IMR-90 (cell line): ENCODE measurements around the gene NIT1. TPM values are rescaled to one million over a fixed set of nuclear protein-coding genes. Genes with fewer than 3 reads are reported as not detected.

Experiments used
- ATAC-seq: fragments of 200-7000 bp; cut with Tn5 transposase; 2 replicates; pipeline ENCODE4 v1.9.1; 2020; ENCODE audit warnings: low read depth, mild to moderate bottlenecking, moderate library complexity
- BruUV-seq: library from RNA; stranded (reverse); fragments of 400-500 nt; replicated peaks from 2 replicates; lab custom pipeline; 2021; lab: Mats Ljungman, UMichigan
- CTCF ChIA-PET: fragments of 300-600 bp; formaldehyde crosslinking; extraction: SDS; loops from one replicate; lab custom pipeline; 2021; ENCODE audit warnings: antibody characterized with exemption; lab: Yijun Ruan, JAX
- POLR2A ChIA-PET: fragments of 300-600 bp; sonication (Branson Sonifier 250); formaldehyde crosslinking; loops from one replicate; lab custom pipeline; 2022; ENCODE audit warnings: antibody characterized with exemption; ENCODE audit not compliant: unreplicated experiment; lab: Charles Lee
- DNase-seq: peaks from one replicate; pipeline ENCODE4 v3.0.0; 2013
- H2AFZ ChIP-seq: replicated peaks from 2 replicates; pipeline ENCODE3; 2013; ENCODE audit warnings: low read length, mild to moderate bottlenecking; ENCODE audit not compliant: poor library complexity
- H2AK5ac ChIP-seq: 2 replicates; pipeline ENCODE4 v1.6.1; 2013; ENCODE audit warnings: low read depth, low read length, inconsistent platforms
- H2AK9ac ChIP-seq: replicated peaks from 2 replicates; pipeline ENCODE3; 2013; ENCODE audit warnings: mild to moderate bottlenecking, low read depth, low read length, moderate library complexity; ENCODE audit not compliant: poor library complexity
- H2BK120ac ChIP-seq: 2 replicates; pipeline ENCODE4 v1.6.1; 2013; ENCODE audit warnings: low read depth, low read length, inconsistent platforms
- H2BK15ac ChIP-seq: 3 replicates; pipeline ENCODE4 v1.6.1; 2013; ENCODE audit warnings: low read depth, low read length, inconsistent platforms
- H2BK20ac ChIP-seq: 2 replicates; pipeline ENCODE4 v1.6.1; 2013; ENCODE audit warnings: low read depth, mild to moderate bottlenecking, inconsistent platforms, low read length, moderate library complexity
- H2BK5ac ChIP-seq: 2 replicates; pipeline ENCODE4 v1.6.1; 2013; ENCODE audit warnings: mild to moderate bottlenecking, low read depth, low read length, inconsistent platforms; ENCODE audit not compliant: poor library complexity, severe bottlenecking
- H3K14ac ChIP-seq: replicated peaks from 2 replicates; pipeline ENCODE4 v1.6.1; 2013; ENCODE audit warnings: low read depth, low read length, inconsistent platforms
- H3K18ac ChIP-seq: 2 replicates; pipeline ENCODE4 v1.6.1; 2013; ENCODE audit warnings: low read depth, low read length, control low read depth
- H3K23ac ChIP-seq: 2 replicates; pipeline ENCODE4 v1.6.1; 2013; ENCODE audit warnings: low read depth, low read length, inconsistent platforms
- H3K27ac ChIP-seq: 2 replicates; pipeline ENCODE4 v1.5.1; 2013; ENCODE audit warnings: mild to moderate bottlenecking, control low read depth, low read length; ENCODE audit not compliant: insufficient read depth
- H3K27me3 ChIP-seq: 2 replicates; pipeline ENCODE4 v1.6.1; 2013; ENCODE audit warnings: low read length; ENCODE audit not compliant: control insufficient read depth, insufficient read depth
- H3K36me3 ChIP-seq: 2 replicates; pipeline ENCODE4 v1.6.1; 2013; ENCODE audit warnings: low read length, mixed read lengths; ENCODE audit not compliant: control insufficient read depth, insufficient read depth
- H3K4ac ChIP-seq: 2 replicates; pipeline ENCODE4 v1.6.1; 2013; ENCODE audit warnings: low read depth, low read length, inconsistent platforms
- H3K4me1 ChIP-seq: 2 replicates; pipeline ENCODE4 v1.6.1; 2013; ENCODE audit warnings: low read length, mixed read lengths; ENCODE audit not compliant: control insufficient read depth, insufficient read depth
- H3K4me2 ChIP-seq: 2 replicates; pipeline ENCODE4 v1.6.1; 2013; ENCODE audit warnings: low read depth, mild to moderate bottlenecking, control low read depth, low read length, moderate library complexity
- H3K4me3 ChIP-seq: 2 replicates; pipeline ENCODE4 v1.5.1; 2013; ENCODE audit warnings: low read depth, mild to moderate bottlenecking, control low read depth, low read length, moderate library complexity; ENCODE audit not compliant: insufficient read depth
- H3K56ac ChIP-seq: 2 replicates; pipeline ENCODE4 v1.6.1; 2013; ENCODE audit warnings: low read length, inconsistent platforms; ENCODE audit not compliant: insufficient read depth; ENCODE audit errors: extremely low read depth
- H3K79me1 ChIP-seq, 2 experiments: 2 replicates each; pipeline ENCODE4 v1.6.1; 2013; ENCODE audit warnings: low read length in 2 of 2, inconsistent platforms in 1 of 2, low read depth in 1 of 2
- H3K9ac ChIP-seq: 2 replicates; pipeline ENCODE4 v1.6.1; 2013; ENCODE audit warnings: low read depth, low read length, control low read depth
- H3K9me1 ChIP-seq: 2 replicates; pipeline ENCODE4 v1.6.1; 2013; ENCODE audit warnings: low read length, inconsistent platforms; ENCODE audit not compliant: insufficient read depth
- H3K9me3 ChIP-seq: 2 replicates; pipeline ENCODE4 v1.6.1; 2013; ENCODE audit warnings: low read length; ENCODE audit not compliant: control insufficient read depth, insufficient read depth
- H4K20me1 ChIP-seq: 2 replicates; pipeline ENCODE4 v1.6.1; 2013; ENCODE audit warnings: low read length, inconsistent platforms; ENCODE audit not compliant: insufficient read depth
- H4K5ac ChIP-seq: 2 replicates; pipeline ENCODE4 v1.6.1; 2013; ENCODE audit warnings: mild to moderate bottlenecking, low read depth, low read length, control low read depth
- H4K8ac ChIP-seq, 2 experiments: 2 replicates each; pipeline ENCODE4 v1.6.1; 2013; ENCODE audit warnings: low read depth in 2 of 2, low read length in 2 of 2, control low read depth in 1 of 2, inconsistent platforms in 1 of 2
- H4K91ac ChIP-seq: 2 replicates; pipeline ENCODE4 v1.6.1; 2013; ENCODE audit warnings: low read depth, low read length, inconsistent platforms; ENCODE audit not compliant: insufficient read depth
- BHLHE40 ChIP-seq: fragments of 150-350 bp; IDR thresholded peaks from 2 replicates; pipeline ENCODE4 v1.6.1; 2016; ENCODE audit warnings: mild to moderate bottlenecking, low read depth, low read length
- CEBPB ChIP-seq: IDR thresholded peaks from 2 replicates; pipeline ENCODE4 v1.6.1; 2012; ENCODE audit warnings: low read depth, low read length, improper control_type of control experiment
- CHD1 ChIP-seq: IDR thresholded peaks from 2 replicates; pipeline ENCODE4 v1.6.1; 2012; ENCODE audit warnings: low read depth, low read length, improper control_type of control experiment
- FOS ChIP-seq: fragments of 150-350 bp; IDR thresholded peaks from 2 replicates; pipeline ENCODE4 v1.6.1; 2016; ENCODE audit warnings: low read depth, low read length
- MAFK ChIP-seq: IDR thresholded peaks from 2 replicates; pipeline ENCODE4 v1.6.1; 2012; ENCODE audit warnings: low read depth, low read length, improper control_type of control experiment
- MAZ ChIP-seq: IDR thresholded peaks from 2 replicates; pipeline ENCODE4 v1.6.1; 2012; ENCODE audit warnings: low read depth, mild to moderate bottlenecking, low read length, improper control_type of control experiment, moderate library complexity, borderline replicate concordance
- MXI1 ChIP-seq: IDR thresholded peaks from 2 replicates; pipeline ENCODE4 v1.6.1; 2012; ENCODE audit warnings: low read depth, mild to moderate bottlenecking, low read length, moderate library complexity, borderline replicate concordance
- NFE2L2 ChIP-seq: fragments of 150-350 bp; IDR thresholded peaks from 2 replicates; pipeline ENCODE4 v1.6.1; 2016; ENCODE audit warnings: low read depth, mild to moderate bottlenecking, low read length
- POLR2A ChIP-seq: IDR thresholded peaks from 2 replicates; pipeline ENCODE4 v1.6.1; 2012; ENCODE audit warnings: mild to moderate bottlenecking, low read depth, low read length
- RAD21 ChIP-seq: IDR thresholded peaks from 2 replicates; pipeline ENCODE4 v1.6.1; 2012; ENCODE audit warnings: low read length, improper control_type of control experiment
- RCOR1 ChIP-seq: IDR thresholded peaks from 2 replicates; pipeline ENCODE4 v1.6.1; 2012; ENCODE audit warnings: mild to moderate bottlenecking, low read length, improper control_type of control experiment; ENCODE audit not compliant: insufficient replicate concordance
- RFX5 ChIP-seq: IDR thresholded peaks from 2 replicates; pipeline ENCODE4 v1.8.0; 2012; ENCODE audit warnings: low read depth, mild to moderate bottlenecking, low read length, moderate library complexity
- SMC3 ChIP-seq: fragments of 150-350 bp; IDR thresholded peaks from 2 replicates; pipeline ENCODE4 v1.6.1; 2016; ENCODE audit warnings: low read depth, mild to moderate bottlenecking, antibody characterized with exemption, low read length, moderate library complexity
- WGBS, 2 experiments: methylation state at CpG; one replicate each; pipeline versions ENCODE4 v1.1.5 to v1.1.7; 2013; ENCODE audit warnings: missing lambda C conversion rate in 2 of 2; ENCODE audit not compliant: insufficient read length in 1 of 2; ENCODE audit errors: extremely low coverage in 2 of 2; 5-methylcytosine and 5-hydroxymethylcytosine counted together
- dilution Hi-C: fragments of 300-500 bp; cut with HindIII; formaldehyde crosslinking; loops from one replicate; pipeline ENCODE4 v1.14.3; 2018; ENCODE audit warnings: low sequenced_read_pairs; ENCODE audit not compliant: unreplicated experiment
- in situ Hi-C: fragments of 300-500 bp; cut with MboI; formaldehyde crosslinking; loops from 3 replicates; pipeline ENCODE4 v1.14.3; 2019; ENCODE audit warnings: low sequenced_read_pairs, inconsistent platforms, mixed read lengths
- intact Hi-C: fragments of 100-400 bp; cut with micrococcal nuclease; formaldehyde crosslinking; loops from 2 replicates; pipeline ENCODE4 v1.10.0; 2022
- polyA plus RNA-seq, 3 experiments: library from polyadenylated mRNA; depleted of rRNA; stranded (reverse); fragments of >200 nt; gene quantifications; 2 replicates each; pipeline ENCODE4 v1.2.3, GENCODE V29; 2012; ENCODE audit warnings: low replicate concordance in 1 of 3
- total RNA-seq: library from RNA; depleted of rRNA; stranded (reverse); fragments of >200 nt; gene quantifications from 2 replicates; pipeline ENCODE4 v1.2.3, GENCODE V29; 2012
- TF ChIP-seq, protein P1 (sequence below): fragments of 150-350 bp; IDR thresholded peaks from 2 replicates; pipeline ENCODE4 v1.6.1; 2017; ENCODE audit warnings: mild to moderate bottlenecking, antibody characterized with exemption, low read length, low read depth
- TF ChIP-seq, protein P2 (sequence below): conservative IDR thresholded peaks from 2 replicates; pipeline ENCODE4 v1.5.1; 2012; ENCODE audit warnings: mild to moderate bottlenecking, low read depth, low read length, improper control_type of control experiment

NIT1 gene
- total and polyA plus RNA-seq, 2 of the 4 experiments (the other 2 are of a cell fraction) = 22.8 to 33.6 TPM

DNA sequence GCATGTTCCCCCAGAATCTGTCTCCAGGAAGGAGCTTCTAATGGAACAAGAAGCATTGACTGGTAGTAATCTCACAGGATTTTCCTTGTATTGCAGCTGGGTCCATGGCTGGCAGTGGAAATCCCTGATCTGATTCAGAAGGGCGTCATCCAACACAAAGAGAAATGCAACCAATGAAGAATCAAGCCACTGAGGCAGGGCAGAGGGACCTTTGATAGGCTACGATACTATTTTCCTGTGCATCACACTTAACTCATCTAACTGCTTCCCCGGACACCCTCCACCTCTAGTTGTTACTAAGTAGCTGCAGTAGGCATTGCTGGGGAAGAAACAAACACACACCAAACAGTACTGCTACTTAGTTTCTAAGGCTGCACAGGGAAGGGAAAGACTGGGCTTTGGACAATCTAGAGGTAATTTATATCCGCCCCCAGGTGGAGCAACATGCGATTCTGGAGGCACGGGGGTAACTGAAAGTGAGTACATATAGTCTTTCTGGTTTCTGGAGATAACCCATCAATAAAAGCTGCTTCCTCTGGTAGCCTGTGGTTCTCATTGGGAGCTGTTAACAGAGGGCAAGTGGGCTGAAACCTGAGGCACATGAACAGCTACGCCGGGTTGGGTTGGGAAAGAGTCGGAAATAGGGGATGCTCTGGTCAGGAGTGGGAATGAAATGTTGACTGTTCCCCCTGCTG is 40.6 kb downstream of the NIT1 start:
- no peak overlapping the region for H3K18ac ChIP-seq
- peak overlapping the region; percentile 78; the same call in 1 of the 2 replicates for H3K9ac ChIP-seq
- H3K27ac ChIP-seq = peak overlapping the region; percentile 72; the same call in 1 of the 2 replicates
- H3K14ac ChIP-seq = 0 out of 2 replicates have a peak overlapping the region, but pooled peaks have one; percentile 29
- H3K36me3 ChIP-seq = peaks cover 28% of the 10 kb centered on the region
- H4K8ac ChIP-seq = peak overlapping the region; percentile 85 to 98
- no peak overlapping the region for H3K56ac ChIP-seq
- H3K9me3 ChIP-seq = no peaks in the 10 kb centered on the region
- ATAC-seq = no peak
- CTCF ChIA-PET = interaction anchor here (0.6 to 1.0 kb wide), 3 partner anchors 24 to 774 kb away, joined by 3 to 6 read pairs (median 4); no protein-coding TSS in a partner anchor
- no peak overlapping the region for H2BK20ac ChIP-seq
- H3K4me3 ChIP-seq = no peak overlapping the region
- H3K4me2 ChIP-seq = peak overlapping the region; percentile 92
- peaks cover 23 to 51% of the 10 kb centered on the region in 2 experiments for H3K79me1 ChIP-seq
- peak overlapping the region; percentile 91; the same call in 1 of the 2 replicates for H3K4ac ChIP-seq
- H4K20me1 ChIP-seq = no peaks in the 10 kb centered on the region
- H2BK15ac ChIP-seq = no peak overlapping the region
- H3K4me1 ChIP-seq = peaks cover 7% of the 10 kb centered on the region
- 77% methylated on average over 4 of the region's 9 CpGs; no CpG with 5 or more reads in 1 of the 2 experiments for WGBS, 2 experiments
- no peak overlapping the region for H2BK5ac ChIP-seq
- H2AK9ac ChIP-seq = peak overlapping the region; percentile 91
- intact Hi-C loops = no loop called here
- POLR2A ChIA-PET = no interaction called here
- no peak overlapping the region for H4K91ac ChIP-seq
- no peak overlapping the region for H3K23ac ChIP-seq
- H3K9me1 ChIP-seq = peaks cover 19% of the 10 kb centered on the region
- no peaks in the 10 kb centered on the region for H3K27me3 ChIP-seq
- dilution Hi-C loops = no loop called here
- BruUV-seq = no TSS peak
- H2AK5ac ChIP-seq = peak overlapping the region; percentile 59; the same call in 1 of the 2 replicates
- H2BK120ac ChIP-seq = no peak overlapping the region
- H4K5ac ChIP-seq = peak overlapping the region; percentile 89
- no peak for DNase-seq
- in situ Hi-C loops = no loop called here
- H2AFZ ChIP-seq = peak overlapping the region; percentile 96
- TF ChIP-seq, protein P1, sequence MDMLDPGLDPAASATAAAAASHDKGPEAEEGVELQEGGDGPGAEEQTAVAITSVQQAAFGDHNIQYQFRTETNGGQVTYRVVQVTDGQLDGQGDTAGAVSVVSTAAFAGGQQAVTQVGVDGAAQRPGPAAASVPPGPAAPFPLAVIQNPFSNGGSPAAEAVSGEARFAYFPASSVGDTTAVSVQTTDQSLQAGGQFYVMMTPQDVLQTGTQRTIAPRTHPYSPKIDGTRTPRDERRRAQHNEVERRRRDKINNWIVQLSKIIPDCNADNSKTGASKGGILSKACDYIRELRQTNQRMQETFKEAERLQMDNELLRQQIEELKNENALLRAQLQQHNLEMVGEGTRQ = no peak
- TF ChIP-seq MAFK = no peak
- TF ChIP-seq NFE2L2 = no peak
- no peak for TF ChIP-seq FOS
- TF ChIP-seq POLR2A = no peak
- TF ChIP-seq MAZ = no peak
- TF ChIP-seq RAD21 = no peak
- TF ChIP-seq BHLHE40 = no peak
- TF ChIP-seq MXI1 = no peak
- no peak for TF ChIP-seq RFX5
- TF ChIP-seq, protein P2, sequence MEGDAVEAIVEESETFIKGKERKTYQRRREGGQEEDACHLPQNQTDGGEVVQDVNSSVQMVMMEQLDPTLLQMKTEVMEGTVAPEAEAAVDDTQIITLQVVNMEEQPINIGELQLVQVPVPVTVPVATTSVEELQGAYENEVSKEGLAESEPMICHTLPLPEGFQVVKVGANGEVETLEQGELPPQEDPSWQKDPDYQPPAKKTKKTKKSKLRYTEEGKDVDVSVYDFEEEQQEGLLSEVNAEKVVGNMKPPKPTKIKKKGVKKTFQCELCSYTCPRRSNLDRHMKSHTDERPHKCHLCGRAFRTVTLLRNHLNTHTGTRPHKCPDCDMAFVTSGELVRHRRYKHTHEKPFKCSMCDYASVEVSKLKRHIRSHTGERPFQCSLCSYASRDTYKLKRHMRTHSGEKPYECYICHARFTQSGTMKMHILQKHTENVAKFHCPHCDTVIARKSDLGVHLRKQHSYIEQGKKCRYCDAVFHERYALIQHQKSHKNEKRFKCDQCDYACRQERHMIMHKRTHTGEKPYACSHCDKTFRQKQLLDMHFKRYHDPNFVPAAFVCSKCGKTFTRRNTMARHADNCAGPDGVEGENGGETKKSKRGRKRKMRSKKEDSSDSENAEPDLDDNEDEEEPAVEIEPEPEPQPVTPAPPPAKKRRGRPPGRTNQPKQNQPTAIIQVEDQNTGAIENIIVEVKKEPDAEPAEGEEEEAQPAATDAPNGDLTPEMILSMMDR = no peak
- TF ChIP-seq CHD1 = no peak
- no peak for TF ChIP-seq SMC3
- TF ChIP-seq RCOR1 = no peak
- TF ChIP-seq CEBPB = no peak
